SIG-M5 (cell line): ENCODE results near the gene MAGI3.

ENCODE experiments used
- DNase-seq: peaks from one replicate; lab custom pipeline; 2025; lab: John Stamatoyannopoulos, UW

MAGI3 gene

GRCh38 chr1:113389953-113390834 is at the start of gene MAGI3:
MAGI3 (plus strand) TSS chr1:113390515; CDS start chr1:113391034, 519 bp downstream.
- peak; percentile 76 for DNase-seq

- DNase-seq: no peak
These were observed 36.7 kb upstream of the MAGI3 start for GRCh38 chr1:113353580-113353979.

GRCh38 chr1:113363935-113364334 is 26.4 kb upstream of the MAGI3 start:
- DNase-seq: no peak

- no peak for DNase-seq
These were observed 21.3 kb upstream of the MAGI3 start for GRCh38 chr1:113369040-113369439.

- no peak for DNase-seq
These were observed 20.6 kb upstream of the MAGI3 start for GRCh38 chr1:113369699-113370098.

- no peak for DNase-seq
These were observed 19.4 kb upstream of the MAGI3 start for GRCh38 chr1:113370868-113371267.

- DNase-seq: no peak
These were observed 17.8 kb upstream of the MAGI3 start for GRCh38 chr1:113372546-113372945.

GRCh38 chr1:113373644-113374043 is 16.7 kb upstream of the MAGI3 start:
- DNase-seq: no peak

- no peak for DNase-seq
These were observed 14.4 kb upstream of the MAGI3 start for GRCh38 chr1:113375878-113376277.

GRCh38 chr1:113380075-113380474 is 10.2 kb upstream of the MAGI3 start:
- DNase-seq: no peak

GRCh38 chr1:113388017-113388620 is 2.2 kb upstream of the MAGI3 start:
- DNase-seq: no peak

GRCh38 chr1:113388621-113389358 is 1.5 kb upstream of the MAGI3 start:
- DNase-seq: no peak

- no peak for DNase-seq
These were observed 859 bp upstream of the MAGI3 start for GRCh38 chr1:113389359-113389952.

- no peak for DNase-seq
These were observed 745 bp downstream of the MAGI3 start for GRCh38 chr1:113390871-113391648.

- DNase-seq: no peak
These were observed 1.4 kb downstream of the MAGI3 start for GRCh38 chr1:113391649-113392271.

- DNase-seq: no peak
These were observed 2.3 kb downstream of the MAGI3 start for GRCh38 chr1:113392541-113393128.

GRCh38 chr1:113394043-113394862 is 3.9 kb downstream of the MAGI3 start:
- DNase-seq: no peak

- no peak for DNase-seq
These were observed 4.5 kb downstream of the MAGI3 start for GRCh38 chr1:113394863-113395259.

GRCh38 chr1:113396102-113396501 is 5.8 kb downstream of the MAGI3 start:
- no peak for DNase-seq

- no peak for DNase-seq
These were observed 6.3 kb downstream of the MAGI3 start for GRCh38 chr1:113396585-113396984.
